ENCODE results near the gene CEP72.
"Not testable (repeated sequence)": the region's sequence is repeated elsewhere in the genome, so short reads cannot be mapped to it uniquely, and the experiment has no call there.

The CEP72 gene

DNA sequence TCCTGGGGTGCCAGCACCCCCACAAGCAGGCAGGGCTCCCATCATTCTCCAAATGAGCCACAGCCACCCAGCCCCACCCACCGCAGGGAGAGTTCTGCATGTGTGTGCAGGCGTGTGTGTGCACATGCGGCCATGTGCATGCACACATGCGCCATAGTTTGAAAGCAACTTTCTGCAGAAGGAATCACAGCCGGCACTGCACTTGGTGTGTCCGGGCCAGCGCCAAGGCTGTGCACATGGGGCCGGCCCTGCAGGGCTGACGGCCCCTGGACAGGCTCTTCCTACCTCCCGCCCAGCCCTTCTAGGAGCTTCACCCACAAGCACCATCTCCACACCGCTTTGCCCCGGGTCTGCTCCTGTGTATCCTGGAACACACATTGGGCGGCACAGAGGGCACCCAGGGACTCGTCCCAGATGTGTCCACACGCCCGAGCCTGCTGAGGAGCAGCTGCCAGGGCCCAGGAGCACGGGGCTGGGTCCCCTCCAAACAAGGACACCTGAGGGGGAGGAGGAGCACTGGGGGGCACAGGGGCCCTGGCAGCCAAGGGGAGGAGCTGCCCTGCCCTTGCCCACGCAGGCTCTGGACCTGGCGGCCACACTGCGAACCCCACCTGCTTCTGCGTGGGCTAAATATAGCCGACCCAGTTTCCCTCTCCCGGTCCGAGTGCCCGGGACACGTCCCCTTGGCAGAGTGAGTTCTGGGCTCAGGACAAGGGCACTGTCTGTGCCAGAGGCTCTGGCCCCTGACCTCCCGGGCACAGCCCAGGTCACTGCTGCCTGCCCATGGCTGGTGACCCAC is 61.9 kb downstream of the CEP72 start:
- DNase-seq, result no peak

DNA sequence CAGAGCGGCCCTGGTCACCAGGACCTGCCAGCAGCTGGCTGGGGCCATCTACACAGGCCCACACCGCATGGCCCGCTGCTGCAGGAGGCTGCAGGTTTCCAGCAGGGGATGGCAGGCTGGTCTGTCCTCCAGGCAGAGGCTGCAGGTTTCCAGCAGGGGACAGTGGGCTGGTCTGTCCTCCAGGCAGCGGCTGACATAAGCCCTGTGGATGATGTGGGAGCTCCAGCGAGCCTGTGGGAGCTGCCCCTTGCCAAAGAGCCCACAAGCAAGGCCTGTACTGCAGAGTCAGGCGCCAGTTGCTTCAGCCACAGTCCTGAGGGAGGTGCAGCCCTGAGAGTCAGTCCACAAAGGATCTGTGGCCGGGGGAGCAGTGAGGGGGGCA is 62.5 kb downstream of the CEP72 start:
- DNase-seq, result no peak

DNA sequence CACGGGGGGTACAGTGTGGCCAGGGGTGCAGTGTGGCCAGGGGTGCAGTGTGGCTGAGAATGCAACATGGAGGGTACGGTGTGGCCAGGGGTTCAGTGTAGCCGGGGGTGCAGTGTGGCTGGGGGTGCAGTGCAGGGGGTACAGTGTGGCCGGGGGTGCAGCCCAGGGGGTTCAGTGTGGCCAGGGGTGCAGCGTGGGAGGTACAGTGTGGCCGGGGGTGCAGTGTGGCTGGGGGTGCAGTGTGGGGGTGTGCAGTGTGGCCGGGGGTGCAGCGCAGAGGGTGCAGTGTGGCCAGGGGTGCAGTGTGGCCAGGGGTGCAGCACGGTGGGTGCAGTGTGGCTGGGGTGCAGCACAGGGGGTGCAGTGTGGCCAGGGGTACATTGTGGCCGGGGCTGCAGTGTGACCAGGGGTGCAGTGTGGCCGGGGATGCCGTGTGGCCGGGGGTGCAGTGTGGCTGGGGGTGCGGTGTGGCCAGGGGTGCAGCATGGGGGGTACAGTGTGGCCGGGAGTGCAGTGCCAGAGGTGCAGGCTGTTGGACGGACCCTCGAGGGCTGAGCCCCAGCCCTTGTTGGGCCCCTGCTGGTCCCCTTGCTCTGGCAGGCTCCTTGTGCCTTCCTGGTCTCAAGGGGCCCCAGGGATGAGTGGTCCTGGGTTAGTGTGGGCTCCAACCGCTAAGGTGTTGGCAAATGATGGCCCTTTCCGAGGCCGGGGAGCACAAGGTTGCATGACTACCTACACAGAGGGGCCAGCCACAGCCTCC is 63.2 kb downstream of the CEP72 start:
- DNase-seq, result no peak

DNA sequence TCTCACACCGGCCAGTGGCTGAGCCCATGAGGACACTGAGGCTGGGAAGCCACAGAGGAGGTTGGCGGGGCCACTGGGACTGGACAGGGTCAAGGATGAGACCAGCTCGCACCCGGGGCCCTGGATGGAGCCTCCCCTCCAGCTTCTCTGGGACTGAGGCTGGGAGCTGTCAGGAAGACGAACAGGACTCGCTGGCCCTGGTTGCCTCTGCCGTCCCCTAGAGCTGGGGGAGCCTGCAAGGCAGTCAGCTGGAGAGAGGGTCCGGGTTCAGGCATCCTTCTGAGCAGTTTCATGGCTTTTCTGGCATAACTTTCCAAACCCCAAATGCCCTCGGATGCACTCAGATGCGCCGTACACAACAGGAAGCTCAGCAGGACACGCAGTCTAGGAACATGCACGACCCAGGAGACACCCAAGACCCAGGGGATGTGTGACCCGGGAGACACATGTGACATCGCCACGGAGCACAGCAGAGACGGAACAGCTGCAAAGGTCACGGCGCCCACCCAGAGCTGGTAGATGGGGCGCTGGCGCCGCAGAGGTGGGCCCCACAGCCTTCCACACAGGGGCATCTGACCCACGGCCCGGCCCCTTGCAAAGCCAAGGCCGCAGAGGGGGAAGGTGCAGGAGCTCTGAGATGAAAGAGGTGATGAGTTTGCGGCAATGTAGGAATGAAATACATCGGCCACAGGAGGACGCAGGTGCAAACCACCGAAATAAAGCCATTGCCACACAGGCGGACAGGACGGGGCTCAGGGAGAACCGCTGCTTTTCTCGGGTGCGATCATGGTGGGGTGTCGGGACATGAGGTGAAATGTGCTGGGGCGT is 63.9 kb downstream of the CEP72 start:
- DNase-seq, result no peak

DNA sequence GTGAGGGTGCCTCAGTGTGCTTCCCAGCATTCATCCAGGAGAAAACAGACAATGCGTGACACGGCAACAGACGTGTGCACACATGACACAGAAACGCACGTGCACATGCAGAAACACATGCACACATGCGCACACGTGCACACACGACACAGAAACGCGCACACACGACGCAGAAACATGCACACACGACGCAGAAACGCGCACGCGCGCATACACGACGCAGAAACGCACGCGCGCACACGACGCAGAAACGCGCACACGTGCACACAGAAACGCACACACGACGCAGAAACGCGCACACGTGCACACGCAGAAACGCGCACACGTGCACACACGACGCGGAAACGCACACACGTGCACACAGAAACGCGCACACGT is 64.5 kb downstream of the CEP72 start:
- DNase-seq, result no peak

DNA sequence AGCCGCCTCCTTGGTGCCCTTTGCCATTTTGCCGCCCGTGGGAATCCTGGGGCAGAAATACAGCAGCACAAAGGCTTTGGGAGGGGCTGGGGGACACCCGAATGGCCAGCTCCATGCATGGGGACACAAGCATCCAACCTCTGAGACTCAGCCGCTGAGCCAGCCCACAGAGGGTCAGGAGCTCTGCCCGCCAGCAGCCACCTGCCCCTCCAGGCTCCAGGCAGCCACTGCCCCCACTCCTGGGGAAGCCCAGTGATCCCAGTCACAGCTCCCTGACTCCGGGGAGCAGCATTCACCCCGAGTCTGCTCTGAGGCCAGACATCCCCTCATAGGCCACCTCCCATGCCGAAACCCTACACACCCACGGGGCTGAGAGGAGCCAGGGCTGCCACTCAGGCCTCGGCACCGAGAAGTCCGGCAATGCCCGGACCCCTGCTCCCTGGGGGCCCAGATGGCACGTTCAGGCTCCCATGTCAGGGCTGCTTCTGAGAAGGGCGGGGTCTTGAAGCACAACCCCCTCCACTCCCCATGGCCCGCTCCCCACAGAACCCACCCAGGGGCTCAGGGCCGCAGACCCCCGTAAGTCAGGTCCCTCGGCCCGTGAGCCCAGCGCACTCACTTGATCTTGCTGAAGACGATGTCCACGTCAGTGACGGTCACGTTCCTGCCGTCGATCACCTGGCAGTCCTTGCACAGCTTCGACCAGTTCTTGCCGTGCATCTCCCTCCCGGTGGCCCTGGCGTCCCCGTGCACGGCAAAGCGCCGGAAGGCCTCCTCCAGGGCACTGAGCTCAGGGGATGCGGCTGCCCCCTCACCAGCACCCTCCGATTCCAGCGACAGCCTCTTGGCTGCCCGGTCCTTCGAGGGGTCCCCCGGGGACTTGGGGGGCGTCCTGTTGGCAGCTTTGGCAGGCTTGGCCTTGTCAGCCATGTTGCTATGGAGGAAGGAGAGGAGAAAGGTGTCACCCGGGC is 65.3 kb downstream of the CEP72 start:
- no peak for DNase-seq

DNA sequence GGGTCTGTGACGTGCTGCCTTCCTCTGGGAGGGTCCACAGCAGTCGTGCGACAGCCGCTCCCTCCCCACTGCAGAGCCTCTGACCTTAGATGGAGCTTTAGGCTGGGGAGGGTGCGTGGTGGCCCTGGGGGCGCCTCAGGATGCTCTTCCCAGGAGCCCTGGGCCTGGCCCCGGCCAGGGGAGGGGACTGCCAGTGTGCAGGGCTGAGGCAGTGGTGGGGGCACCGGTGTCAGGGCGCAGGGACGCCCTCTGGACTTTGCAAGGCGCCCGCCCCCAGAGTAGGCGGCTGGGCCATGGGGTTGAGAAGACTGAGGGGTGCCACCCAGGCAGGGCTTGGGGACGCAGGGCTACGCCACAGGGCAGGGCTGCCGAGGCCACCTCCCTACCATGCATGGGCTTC is 66.4 kb downstream of the CEP72 start:
- DNase-seq, result not testable (repeated sequence)

DNA sequence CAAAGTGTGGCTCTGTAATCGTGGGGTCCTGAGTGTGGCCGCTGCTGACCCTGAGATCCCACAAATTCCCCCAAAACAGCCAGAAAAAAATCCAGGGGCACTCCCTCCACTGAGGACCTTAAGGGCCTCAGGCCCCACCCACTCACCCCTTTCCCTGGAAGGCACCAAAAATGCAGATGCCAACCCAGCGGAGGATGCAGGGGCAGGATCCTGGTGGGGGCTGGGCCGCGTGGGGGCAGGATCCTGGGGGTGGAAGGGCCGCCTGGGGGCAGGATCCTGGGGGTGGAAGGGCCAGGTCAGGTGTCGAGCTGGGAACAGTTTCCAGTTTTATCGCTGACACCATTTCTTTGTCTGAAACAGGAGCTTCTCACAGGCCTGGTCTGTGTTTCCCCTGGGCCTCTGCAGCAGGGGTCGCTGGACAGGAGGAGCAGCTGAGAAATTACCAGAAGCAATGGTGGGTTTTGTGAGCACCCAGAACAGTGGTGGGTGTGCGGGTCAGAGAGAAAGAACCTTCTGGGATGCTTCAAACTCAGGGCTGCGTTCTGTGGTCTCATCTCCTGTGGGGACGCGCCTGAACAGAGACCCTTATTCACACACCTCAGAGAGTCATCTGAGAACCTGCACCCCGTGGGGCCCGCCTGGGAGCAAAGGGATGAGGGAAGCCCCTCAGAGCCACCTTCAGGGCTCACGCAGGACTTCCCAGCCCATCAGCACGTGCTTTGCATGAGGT is 67.2 kb downstream of the CEP72 start:
- DNase-seq, result not testable (repeated sequence)

DNA sequence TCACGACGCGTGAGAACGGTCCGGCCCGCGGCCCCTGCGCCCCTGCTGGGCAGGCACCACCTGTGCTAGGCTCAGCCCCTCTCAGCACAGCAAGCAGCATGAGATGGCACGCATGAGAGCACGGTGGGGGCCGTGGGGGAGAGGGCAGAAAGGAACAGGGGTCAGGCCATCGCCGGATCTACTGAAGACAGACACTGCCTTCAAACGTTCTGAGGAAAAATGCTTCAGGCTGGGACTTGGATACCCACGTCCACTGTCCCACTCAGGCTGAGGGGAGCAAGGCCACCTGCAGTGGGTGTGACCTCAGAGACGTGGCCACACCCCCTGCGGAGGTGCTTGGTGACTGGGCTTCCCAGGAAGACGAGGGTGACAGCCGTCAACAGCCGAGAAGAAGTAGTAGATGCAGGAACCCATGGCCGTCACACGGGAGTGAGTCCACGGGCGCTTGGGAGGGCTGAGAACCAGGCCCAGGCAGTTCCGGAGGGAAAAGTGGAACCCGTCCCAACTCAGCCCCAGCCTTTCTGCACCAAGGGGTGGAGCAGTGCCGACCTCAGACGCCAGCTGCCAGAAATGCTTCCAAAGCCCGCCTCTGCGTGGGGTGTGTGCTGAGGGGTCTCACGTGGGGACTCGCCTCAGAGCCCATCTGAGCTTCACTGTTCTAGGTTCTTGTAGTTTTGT is 68.1 kb downstream of the CEP72 start:
- DNase-seq, result not testable (repeated sequence)

DNA sequence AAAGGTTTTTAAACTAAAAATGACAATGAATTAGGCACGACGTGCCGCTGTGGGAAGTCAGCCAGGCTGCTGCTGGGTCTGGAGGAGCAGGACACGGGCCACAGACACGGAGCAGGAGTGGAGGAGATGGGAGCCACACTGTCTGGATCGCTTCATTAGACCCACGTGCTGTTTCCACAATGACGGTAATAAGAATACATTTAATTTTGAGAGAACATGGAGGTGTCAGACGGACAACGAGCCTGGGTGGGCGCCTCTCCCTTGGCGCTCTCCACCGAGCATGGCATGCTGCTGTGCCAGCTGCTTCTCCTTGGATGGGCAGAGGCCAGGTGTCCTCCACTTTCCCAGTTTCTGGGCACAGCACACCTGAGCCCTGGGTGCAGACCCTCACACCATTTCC is 68.7 kb downstream of the CEP72 start:
- not testable (repeated sequence) for DNase-seq

DNA sequence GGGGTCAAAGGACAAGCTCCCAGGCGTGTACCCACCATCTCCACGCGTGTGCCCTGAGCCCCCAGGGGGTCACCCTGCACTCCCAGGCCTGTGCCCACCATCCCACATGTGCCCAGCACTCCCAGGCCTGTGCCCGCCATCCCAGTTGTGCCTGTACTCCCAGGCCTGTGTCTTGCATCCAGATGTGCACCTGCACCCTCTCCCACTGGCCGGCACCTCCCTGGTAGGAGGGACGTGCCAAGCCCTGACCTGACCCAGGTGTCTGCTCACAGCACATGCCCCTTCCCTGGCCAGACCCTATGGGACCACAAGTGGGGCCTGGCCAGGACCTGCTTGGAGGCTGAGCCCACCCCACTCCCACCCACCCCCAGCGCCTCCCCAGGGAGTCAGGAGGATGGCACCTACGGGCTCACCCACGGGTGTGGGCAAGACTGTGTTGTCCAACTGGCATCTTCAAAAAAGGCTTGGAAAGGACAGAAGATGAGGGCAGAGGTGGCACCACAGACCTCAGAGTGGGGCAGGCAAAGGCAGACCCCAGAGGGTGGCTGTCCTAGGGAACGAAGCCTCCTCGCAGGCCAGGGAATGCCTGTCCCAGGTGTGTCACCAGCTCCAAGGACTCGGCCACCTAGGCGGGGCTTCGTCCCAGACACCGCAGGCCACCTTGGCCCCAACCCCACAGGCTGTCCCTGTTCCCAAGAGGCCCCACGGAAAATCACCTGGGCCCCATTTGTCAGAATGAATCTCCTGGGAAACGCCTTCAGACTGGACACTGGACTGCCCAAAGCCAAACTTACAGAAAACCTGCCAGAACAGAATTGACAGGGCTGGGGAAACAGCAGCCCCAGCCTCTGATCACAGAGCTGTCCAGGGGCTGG is 69.4 kb downstream of the CEP72 start:
- DNase-seq, result not testable (repeated sequence)

DNA sequence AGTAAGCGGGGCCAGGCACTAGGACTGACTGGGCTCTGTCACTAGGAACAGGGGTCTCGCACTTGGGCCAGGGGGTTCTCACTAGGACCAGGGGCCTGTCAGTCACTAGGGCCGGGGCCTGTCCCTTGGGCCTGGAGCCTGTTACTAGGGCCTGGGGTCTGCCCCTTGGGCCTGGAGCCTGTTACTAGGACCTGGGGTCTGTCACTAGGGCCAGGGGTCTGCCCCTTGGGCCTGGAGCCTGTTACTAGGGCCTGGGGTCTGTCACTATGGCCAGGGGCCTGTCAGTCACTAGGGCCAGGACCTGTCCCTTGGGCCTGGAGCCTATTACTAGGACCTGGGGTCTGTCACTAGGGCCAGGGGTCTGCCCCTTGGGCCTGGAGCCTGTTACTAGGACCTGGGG is 70.1 kb downstream of the CEP72 start:
- not testable (repeated sequence) for DNase-seq

DNA sequence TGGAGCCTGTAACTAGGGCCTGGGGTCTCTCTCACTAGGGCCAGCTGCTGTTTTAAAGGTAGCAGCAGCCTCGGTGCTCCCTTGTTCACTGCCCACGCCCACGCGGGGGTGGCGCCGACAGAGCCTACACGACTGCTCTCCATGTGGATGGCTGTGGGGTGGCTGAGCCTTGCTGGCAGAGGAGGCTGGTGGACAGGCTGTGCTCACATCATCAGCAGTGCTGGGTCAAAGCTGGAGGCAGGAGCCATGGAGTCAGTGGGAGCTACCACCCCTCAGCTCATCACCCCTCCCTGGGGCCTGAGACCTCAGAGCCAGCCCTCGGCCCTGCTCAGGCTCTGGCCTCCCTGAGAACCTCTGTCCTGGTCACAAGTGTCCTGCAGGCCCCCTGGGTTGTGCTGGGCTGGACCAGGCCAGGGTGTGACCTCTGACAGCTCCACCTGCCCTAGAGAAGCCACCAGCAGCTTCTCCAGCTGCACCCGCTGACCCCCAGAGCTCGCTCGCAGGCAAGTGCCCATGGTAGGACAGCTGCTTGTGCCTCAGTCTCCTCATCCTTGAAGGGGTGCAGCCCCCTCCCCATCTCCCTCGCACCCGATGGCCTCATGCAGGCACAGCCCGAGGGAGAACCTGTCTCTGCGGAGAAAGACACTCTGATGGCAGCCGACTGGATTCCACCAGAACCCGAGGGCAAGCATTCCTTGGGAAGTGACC is 70.7 kb downstream of the CEP72 start:
- DNase-seq, result not testable (repeated sequence)

DNA sequence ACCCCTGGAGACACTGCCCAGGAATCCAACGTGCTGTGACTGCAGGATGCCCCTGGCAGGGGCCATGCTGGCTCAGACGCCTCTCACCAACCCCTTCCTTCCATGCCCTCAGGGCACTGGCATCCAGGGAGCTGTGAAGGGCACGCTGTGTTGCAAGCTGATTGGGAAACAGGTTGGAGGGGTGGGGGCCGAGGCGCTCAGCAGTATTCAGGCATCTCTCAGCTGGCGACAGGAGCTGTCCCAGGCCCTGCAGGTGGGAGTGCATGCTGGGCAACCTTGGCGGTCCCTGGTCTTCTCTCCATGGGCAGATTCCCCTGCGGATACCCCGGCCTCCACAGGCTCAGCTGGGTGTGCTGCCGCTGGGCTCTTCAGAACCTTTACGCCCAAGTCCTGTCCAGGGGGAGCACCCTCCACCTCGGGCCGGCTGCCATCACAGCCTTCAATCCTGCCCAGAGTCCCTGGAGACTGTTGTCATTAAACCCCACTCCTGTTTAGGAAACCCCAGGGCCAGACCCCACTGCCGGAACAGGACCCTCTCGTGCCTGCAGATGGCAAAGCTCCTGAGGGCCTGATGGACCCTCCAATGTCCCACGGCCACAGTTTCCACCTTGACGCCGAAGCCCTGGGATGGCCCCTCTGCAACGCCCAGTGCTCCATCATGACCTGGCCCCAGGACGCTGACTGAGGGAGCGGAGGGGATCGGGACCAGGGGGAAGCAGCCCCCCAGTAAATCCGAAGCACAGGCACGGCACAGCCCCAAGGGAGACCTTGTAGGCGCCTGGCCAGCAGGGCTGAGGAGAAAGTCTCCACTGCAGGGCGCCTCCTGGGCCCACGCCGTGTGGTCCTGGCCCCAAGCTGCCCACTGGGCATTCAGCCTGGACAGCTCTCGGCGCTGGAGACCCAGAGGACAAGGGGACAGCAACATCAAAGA is 71.7 kb downstream of the CEP72 start:
- DNase-seq, result no peak

DNA sequence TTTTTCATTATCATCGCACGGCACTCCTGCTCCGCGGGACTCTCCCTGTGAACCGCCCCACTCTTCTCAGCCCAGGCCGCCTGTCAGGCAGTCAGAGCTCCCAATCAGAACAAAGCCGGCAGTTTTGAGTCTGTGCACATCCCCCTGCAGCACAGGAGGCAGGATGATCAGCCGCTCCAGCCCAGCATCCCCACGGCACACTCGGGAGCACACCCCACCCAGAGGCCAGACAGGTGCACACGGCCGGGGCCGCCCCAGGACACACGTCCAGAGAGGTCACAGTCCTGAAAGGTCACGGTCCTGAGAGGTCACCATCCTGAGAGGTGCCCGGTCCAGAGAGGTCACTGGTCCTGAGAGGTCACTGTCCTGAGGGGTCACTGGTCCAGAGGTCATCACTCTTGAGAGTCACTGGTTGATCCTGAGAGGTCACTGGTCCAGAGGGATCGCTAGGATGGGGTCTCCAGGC is 72.6 kb downstream of the CEP72 start:
- DNase-seq, result no peak

DNA sequence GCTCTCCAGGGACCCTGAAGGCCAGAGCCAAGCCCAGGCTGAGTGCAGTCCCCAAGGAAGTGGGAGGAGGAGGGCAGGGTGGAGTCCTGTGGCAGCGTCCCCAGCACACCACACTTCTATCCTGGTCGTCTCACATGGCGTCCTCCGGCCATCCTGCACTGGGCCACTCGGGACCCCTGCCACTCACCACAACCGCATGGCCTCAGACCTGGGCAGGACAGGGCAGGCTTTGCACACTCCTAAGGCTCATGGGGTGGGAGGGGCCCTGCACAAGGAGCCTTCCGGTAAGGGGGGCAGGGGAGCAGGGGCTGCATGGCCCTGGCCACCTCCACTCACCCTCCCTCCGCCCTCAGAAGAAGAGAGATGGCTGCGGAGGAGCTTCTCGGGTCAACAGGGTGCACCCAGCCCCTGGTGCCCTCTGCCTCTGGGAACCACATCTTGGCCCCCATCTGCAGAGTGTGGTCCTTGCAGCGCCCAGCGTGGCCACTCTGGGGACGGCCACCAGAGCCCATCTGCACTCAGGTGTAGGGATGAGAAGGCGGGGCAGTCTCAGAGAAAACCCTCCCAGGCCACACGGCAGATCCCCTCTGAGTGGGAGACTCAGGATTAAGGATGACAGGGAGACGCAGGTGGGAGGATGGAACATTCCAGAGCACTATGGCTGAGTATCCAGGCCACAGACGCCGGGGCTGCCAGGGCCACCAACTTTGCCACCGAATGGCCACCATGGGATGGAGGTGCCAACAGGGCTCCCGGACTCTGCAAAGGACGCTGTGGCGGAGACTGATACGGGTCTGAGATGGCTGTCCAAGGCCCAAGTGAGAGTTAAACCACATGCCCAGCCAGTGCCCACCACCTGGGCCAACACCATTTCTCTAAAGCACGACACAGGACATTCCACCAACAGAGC is 73.4 kb downstream of the CEP72 start:
- DNase-seq, result no peak

DNA sequence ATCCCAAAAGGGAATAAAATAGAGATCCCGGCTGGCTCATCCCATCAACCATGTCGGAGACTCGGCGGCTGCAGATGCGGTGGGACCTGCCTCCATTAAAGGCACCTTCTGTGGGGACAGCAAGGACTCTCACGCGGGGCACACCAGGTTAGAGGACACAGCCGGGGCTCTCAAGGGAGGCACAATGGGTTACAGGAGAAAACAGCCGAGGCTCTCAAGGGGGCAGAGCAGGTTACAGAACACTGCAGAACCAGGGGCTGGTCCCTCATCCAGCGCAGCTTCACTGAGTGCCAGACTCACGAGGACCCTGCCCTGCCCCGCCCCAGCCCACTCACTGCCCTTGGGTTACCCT is 74.0 kb downstream of the CEP72 start:
- DNase-seq, result not testable (repeated sequence)
